ENCODE data around the gene RERE.
A peak's percentile ranks its signal among the peaks of the same experiment; 100 is the strongest.

Gene RERE

DNA sequence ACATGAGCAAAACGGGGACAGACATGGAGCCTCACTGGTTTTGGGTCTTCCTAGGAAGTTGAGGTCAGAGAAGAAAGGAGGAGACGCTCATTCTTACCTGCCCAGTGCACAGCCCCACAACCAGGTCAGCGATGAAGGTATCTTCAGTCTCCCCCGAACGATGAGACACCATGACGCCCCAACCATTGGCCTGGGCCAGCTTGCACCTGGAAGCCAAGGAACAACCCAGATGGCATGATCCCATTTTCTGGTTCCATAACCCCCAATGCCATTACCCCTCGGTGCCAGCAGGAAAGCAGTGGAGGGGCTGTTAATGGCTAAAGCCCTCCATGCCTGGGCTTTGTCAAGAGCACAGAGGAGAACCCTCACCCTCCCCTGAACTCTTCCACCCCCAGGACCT is 45.7 kb upstream of the RERE start:
- TF ChIP-seq SP3 (tag by site-specific recombination; IDR thresholded peaks at IDR 0.05) (no peak), ZNF223 (tag by site-specific recombination; IDR thresholded peaks at IDR 0.05) (no peak), ZBTB8A (tag by site-specific recombination; IDR thresholded peaks at IDR 0.05) (no peak), ZNF654 (tag by site-specific recombination; IDR thresholded peaks at IDR 0.05; ENCODE audit: low read depth) (no peak), ZNF670 (tag by site-specific recombination; IDR thresholded peaks at IDR 0.05; ENCODE audit: low read depth) (no peak), ZNF626 (tag by site-specific recombination; IDR thresholded peaks at IDR 0.05) (no peak), ZNF830 (tag by site-specific recombination; IDR thresholded peaks at IDR 0.05; ENCODE audit: low read depth) (no peak), ZNF37A (tag by site-specific recombination; IDR thresholded peaks at IDR 0.05) (no peak)
- TF ChIP-seq, protein P1, sequence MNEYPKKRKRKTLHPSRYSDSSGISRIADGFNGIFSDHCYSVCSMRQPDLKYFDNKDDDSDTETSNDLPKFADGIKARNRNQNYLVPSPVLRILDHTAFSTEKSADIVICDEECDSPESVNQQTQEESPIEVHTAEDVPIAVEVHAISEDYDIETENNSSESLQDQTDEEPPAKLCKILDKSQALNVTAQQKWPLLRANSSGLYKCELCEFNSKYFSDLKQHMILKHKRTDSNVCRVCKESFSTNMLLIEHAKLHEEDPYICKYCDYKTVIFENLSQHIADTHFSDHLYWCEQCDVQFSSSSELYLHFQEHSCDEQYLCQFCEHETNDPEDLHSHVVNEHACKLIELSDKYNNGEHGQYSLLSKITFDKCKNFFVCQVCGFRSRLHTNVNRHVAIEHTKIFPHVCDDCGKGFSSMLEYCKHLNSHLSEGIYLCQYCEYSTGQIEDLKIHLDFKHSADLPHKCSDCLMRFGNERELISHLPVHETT (tag by site-specific recombination; IDR thresholded peaks at IDR 0.05) = no peak
- TF ChIP-seq, protein P2, sequence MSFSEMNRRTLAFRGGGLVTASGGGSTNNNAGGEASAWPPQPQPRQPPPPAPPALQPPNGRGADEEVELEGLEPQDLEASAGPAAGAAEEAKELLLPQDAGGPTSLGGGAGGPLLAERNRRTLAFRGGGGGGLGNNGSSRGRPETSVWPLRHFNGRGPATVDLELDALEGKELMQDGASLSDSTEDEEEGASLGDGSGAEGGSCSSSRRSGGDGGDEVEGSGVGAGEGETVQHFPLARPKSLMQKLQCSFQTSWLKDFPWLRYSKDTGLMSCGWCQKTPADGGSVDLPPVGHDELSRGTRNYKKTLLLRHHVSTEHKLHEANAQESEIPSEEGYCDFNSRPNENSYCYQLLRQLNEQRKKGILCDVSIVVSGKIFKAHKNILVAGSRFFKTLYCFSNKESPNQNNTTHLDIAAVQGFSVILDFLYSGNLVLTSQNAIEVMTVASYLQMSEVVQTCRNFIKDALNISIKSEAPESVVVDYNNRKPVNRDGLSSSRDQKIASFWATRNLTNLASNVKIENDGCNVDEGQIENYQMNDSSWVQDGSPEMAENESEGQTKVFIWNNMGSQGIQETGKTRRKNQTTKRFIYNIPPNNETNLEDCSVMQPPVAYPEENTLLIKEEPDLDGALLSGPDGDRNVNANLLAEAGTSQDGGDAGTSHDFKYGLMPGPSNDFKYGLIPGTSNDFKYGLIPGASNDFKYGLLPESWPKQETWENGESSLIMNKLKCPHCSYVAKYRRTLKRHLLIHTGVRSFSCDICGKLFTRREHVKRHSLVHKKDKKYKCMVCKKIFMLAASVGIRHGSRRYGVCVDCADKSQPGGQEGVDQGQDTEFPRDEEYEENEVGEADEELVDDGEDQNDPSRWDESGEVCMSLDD (tag by site-specific recombination; IDR thresholded peaks at IDR 0.05) = no peak
- TF ChIP-seq, protein P3, sequence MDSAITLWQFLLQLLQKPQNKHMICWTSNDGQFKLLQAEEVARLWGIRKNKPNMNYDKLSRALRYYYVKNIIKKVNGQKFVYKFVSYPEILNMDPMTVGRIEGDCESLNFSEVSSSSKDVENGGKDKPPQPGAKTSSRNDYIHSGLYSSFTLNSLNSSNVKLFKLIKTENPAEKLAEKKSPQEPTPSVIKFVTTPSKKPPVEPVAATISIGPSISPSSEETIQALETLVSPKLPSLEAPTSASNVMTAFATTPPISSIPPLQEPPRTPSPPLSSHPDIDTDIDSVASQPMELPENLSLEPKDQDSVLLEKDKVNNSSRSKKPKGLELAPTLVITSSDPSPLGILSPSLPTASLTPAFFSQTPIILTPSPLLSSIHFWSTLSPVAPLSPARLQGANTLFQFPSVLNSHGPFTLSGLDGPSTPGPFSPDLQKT (IDR thresholded peaks at IDR 0.05; ENCODE audit: borderline replicate concordance, low read depth, low read length) = no peak
- TF ChIP-seq, protein P4, sequence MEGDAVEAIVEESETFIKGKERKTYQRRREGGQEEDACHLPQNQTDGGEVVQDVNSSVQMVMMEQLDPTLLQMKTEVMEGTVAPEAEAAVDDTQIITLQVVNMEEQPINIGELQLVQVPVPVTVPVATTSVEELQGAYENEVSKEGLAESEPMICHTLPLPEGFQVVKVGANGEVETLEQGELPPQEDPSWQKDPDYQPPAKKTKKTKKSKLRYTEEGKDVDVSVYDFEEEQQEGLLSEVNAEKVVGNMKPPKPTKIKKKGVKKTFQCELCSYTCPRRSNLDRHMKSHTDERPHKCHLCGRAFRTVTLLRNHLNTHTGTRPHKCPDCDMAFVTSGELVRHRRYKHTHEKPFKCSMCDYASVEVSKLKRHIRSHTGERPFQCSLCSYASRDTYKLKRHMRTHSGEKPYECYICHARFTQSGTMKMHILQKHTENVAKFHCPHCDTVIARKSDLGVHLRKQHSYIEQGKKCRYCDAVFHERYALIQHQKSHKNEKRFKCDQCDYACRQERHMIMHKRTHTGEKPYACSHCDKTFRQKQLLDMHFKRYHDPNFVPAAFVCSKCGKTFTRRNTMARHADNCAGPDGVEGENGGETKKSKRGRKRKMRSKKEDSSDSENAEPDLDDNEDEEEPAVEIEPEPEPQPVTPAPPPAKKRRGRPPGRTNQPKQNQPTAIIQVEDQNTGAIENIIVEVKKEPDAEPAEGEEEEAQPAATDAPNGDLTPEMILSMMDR (tag by site-specific recombination; IDR thresholded peaks at IDR 0.05) = no peak
- no peaks in the 10 kb centered on the region for H3K4me1 ChIP-seq (ENCODE audit: control insufficient read depth, insufficient read depth, low read length)
- ChIA-PET POLR2A (interaction anchor here (0.5 to 5.3 kb wide), 4 partner anchors 15 to 46 kb away, joined by 3 to 25 read pairs (median 3); partner anchors contain the start of genes ENO1 and RERE), CTCF (interaction anchor here (0.6 to 1.8 kb wide), 11 partner anchors 9 to 159 kb away, joined by 3 to 8 read pairs (median 4); no protein-coding TSS in a partner anchor)
- no peak overlapping the region for H3K4me3 ChIP-seq (ENCODE audit: low read depth, low read length)
- H3K36me3 ChIP-seq (ENCODE audit: control insufficient read depth in 2 of 2, insufficient read depth in 1 of 2, low read length in 2 of 2) = peaks cover 59 to 95% of the 10 kb centered on the region in 2 experiments
- H3K27ac ChIP-seq (ENCODE audit: extremely low read depth, low read depth, low read length) = peak overlapping the region; percentile 3; the same call in 1 of the 2 replicates
- no peaks in the 10 kb centered on the region for H3K9me3 ChIP-seq (ENCODE audit: control insufficient read depth, insufficient read depth, low read depth, low read length)

DNA sequence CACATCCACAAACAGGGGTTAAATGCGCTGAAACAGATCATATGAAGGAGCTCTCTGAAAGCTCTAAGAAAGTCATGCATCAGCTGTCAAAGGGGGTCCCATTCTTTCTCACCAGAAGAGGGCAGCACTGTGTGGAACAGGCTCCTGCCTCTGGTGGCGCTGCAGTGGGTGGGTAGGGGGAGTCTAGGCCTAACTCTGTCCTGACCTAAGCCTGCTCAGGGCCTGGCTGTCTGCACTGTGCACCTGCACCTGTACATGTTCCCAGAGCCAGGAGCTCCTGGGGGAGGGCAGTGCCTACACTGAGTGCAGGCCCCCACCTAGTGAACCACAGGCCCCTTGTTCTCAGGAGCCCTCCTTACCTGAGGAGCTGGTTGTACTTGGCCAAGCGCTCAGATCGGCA is 45.1 kb upstream of the RERE start:
- no peak overlapping the region for H3K27ac ChIP-seq (ENCODE audit: extremely low read depth, low read depth, low read length)
- TF ChIP-seq ZNF660 (tag by site-specific recombination; IDR thresholded peaks at IDR 0.05) (0 out of 2 replicates have a peak, but pooled peaks have one; percentile 17), ZNF830 (tag by site-specific recombination; IDR thresholded peaks at IDR 0.05; ENCODE audit: low read depth) (no peak), ZNF664 (tag by site-specific recombination; IDR thresholded peaks at IDR 0.05) (no peak), SP2 (tag by site-specific recombination; IDR thresholded peaks at IDR 0.05) (no peak), ZNF600 (tag by site-specific recombination; IDR thresholded peaks at IDR 0.05) (peak; percentile 35; the same call in 1 of the 2 replicates)
- TF ChIP-seq, protein P5, sequence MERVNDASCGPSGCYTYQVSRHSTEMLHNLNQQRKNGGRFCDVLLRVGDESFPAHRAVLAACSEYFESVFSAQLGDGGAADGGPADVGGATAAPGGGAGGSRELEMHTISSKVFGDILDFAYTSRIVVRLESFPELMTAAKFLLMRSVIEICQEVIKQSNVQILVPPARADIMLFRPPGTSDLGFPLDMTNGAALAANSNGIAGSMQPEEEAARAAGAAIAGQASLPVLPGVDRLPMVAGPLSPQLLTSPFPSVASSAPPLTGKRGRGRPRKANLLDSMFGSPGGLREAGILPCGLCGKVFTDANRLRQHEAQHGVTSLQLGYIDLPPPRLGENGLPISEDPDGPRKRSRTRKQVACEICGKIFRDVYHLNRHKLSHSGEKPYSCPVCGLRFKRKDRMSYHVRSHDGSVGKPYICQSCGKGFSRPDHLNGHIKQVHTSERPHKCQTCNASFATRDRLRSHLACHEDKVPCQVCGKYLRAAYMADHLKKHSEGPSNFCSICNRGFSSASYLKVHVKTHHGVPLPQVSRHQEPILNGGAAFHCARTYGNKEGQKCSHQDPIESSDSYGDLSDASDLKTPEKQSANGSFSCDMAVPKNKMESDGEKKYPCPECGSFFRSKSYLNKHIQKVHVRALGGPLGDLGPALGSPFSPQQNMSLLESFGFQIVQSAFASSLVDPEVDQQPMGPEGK (tag by site-specific recombination; IDR thresholded peaks at IDR 0.05) = 0 out of 2 replicates have a peak, but pooled peaks have one; percentile 51
- TF ChIP-seq, protein P4 (tag by site-specific recombination; IDR thresholded peaks at IDR 0.05) = peak; percentile 82
- H3K4me1 ChIP-seq (ENCODE audit: control insufficient read depth, insufficient read depth, low read length) = no peaks in the 10 kb centered on the region
- ChIA-PET CTCF (interaction anchor here (0.6 to 1.8 kb wide), 15 partner anchors 9 to 159 kb away, joined by 3 to 8 read pairs (median 3); no protein-coding TSS in a partner anchor), POLR2A (interaction anchor here (0.5 to 5.3 kb wide), 5 partner anchors 8 to 45 kb away, joined by 3 to 25 read pairs (median 3); partner anchors contain the start of genes ENO1 and RERE)
- peaks cover 55 to 94% of the 10 kb centered on the region in 2 experiments for H3K36me3 ChIP-seq (ENCODE audit: control insufficient read depth in 2 of 2, insufficient read depth in 1 of 2, low read length in 2 of 2)
- H3K9me3 ChIP-seq (ENCODE audit: control insufficient read depth, insufficient read depth, low read depth, low read length) = no peaks in the 10 kb centered on the region
- H3K4me3 ChIP-seq (ENCODE audit: low read depth, low read length) = no peak overlapping the region

All from HEK293 (cell line).